GM12891 (cell line): Measurements from ENCODE around the gene THSD4.

Experiments used
- POLR2A ChIP-seq: IDR thresholded peaks from 2 replicates; pipeline ENCODE4 v1.6.1; 2011; ENCODE audit warnings: low read depth, low read length, control low read depth
- POLR2AphosphoS5 ChIP-seq: IDR thresholded peaks from 2 replicates; pipeline ENCODE4 v1.6.1; 2011; ENCODE audit warnings: low read depth, low read length, control low read depth
- POU2F2 ChIP-seq: IDR thresholded peaks from 2 replicates; pipeline ENCODE4 v1.6.1; 2011; ENCODE audit warnings: low read depth, mild to moderate bottlenecking, control low read depth, low read length, moderate library complexity
- TAF1 ChIP-seq: IDR thresholded peaks from 2 replicates; pipeline ENCODE4 v1.6.1; 2011; ENCODE audit warnings: low read depth, low read length, control low read depth

DNA sequence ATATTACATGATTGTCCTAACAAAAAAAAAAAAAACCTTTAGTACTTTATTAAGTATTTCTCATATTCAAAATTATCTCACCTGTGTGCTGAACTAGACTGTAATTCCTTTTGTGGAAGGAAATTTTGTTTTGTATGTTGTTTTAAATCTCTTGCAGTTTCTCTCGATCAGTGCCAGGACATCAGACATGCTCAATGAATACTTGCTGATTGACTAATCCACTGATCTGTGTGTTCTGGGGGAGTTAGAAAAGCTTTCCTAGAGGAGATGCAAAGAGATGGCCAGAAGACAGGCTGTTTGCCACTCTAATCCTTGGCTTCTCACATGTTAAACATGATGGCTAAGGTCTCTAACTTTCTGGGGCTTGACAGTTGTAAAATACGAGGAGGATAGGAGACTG, 461.8 kb downstream of the THSD4 start:
- no peak for TF ChIP-seq POLR2A
- no peak for TF ChIP-seq POLR2AphosphoS5
- no peak for TF ChIP-seq POU2F2
- TF ChIP-seq TAF1, result no peak
